ENCODE results near the gene SSR2.

GRCh38 chr1:155989242-155990004, 31.3 kb downstream of the SSR2 start:
- TF ChIP-seq CTCF (tag by site-specific recombination; IDR thresholded peaks at IDR 0.05), result peak; percentile 97
- TF ChIP-seq ZNF555 (tag by site-specific recombination; conservative IDR thresholded peaks at IDR 0.05), result no peak
- TF ChIP-seq REST (tag by site-specific recombination; IDR thresholded peaks at IDR 0.05), result no peak
- TF ChIP-seq ZBTB21 (tag by site-specific recombination; IDR thresholded peaks at IDR 0.05), result no peak
- no peak for TF ChIP-seq ZNF37A (tag by site-specific recombination; IDR thresholded peaks at IDR 0.05)
- 0 out of 2 replicates have a peak, but pooled peaks have one; percentile 41 for TF ChIP-seq PBX3 (CRISPR knock-in tag; IDR thresholded peaks at IDR 0.05)
- TF ChIP-seq TRIM28 (IDR thresholded peaks at IDR 0.05; ENCODE audit: borderline replicate concordance, low read length), result no peak
- TF ChIP-seq ZNF624 (tag by site-specific recombination; IDR thresholded peaks at IDR 0.05), result no peak
- no peak for TF ChIP-seq ZFP69B (tag by site-specific recombination; IDR thresholded peaks at IDR 0.05)
- TF ChIP-seq ZNF580 (tag by site-specific recombination; IDR thresholded peaks at IDR 0.05), result no peak
- TF ChIP-seq ZNF670 (tag by site-specific recombination; IDR thresholded peaks at IDR 0.05; ENCODE audit: low read depth), result no peak
- TF ChIP-seq ZNF302 (tag by site-specific recombination; IDR thresholded peaks at IDR 0.05; ENCODE audit: low read depth), result no peak

Data from HEK293 (cell line).